Upper lobe of right lung (tissue), 1 donor: Measurements from ENCODE around the gene GHRH. TPM values are rescaled to one million over a fixed set of nuclear protein-coding genes. Genes with fewer than 3 reads are reported as not detected.

Source experiments
- ATAC-seq: fragments of 200-7000 bp; cut with Tn5 transposase; one replicate; pipeline ENCODE4 v1.9.1; 2020; ENCODE audit warnings: mild to moderate bottlenecking, moderate library complexity
- DNase-seq: peaks from one replicate; pipeline ENCODE4 v3.0.0-alpha.2; 2020
- H3K27ac ChIP-seq: fragments of 200-600 bp; one replicate; pipeline ENCODE4 v1.8.0; 2022
- H3K27me3 ChIP-seq: fragments of 200-600 bp; one replicate; pipeline ENCODE4 v1.8.0; 2022; ENCODE audit warnings: mild to moderate bottlenecking
- H3K36me3 ChIP-seq: fragments of 200-600 bp; one replicate; pipeline ENCODE4 v1.8.0; 2022
- H3K4me1 ChIP-seq: fragments of 200-600 bp; one replicate; pipeline ENCODE4 v1.8.0; 2022
- H3K4me3 ChIP-seq: fragments of 200-600 bp; one replicate; pipeline ENCODE4 v1.8.0; 2022; ENCODE audit warnings: mild to moderate bottlenecking
- H3K9me3 ChIP-seq: fragments of 200-600 bp; one replicate; pipeline ENCODE4 v1.8.0; 2022
- CTCF ChIP-seq: fragments of 200-600 bp; IDR thresholded peaks from one replicate; pipeline ENCODE4 v1.8.0; 2022; ENCODE audit warnings: antibody characterized with exemption
- intact Hi-C: fragments of 100-400 bp; cut with DNase I; formaldehyde crosslinking; loops from one replicate; pipeline ENCODE4 v1.11.0; 2022
- total RNA-seq: library from RNA; stranded (reverse); fragmentation: NEBNext Ultra II Directional; extraction: Animal tissue kit (Norgen Biotek cat#: 25700); gene quantifications from one replicate; pipeline ENCODE4 v1.2.1, GENCODE V29; 2021
- donor health status: DM: no; HTN: yes; CAD: no; lungs with severe emphysema.

The GHRH gene
- total RNA-seq, 1 donor from 2014 or later = not detected

GRCh38 chr20:37236462-37236861, 25.2 kb downstream of the GHRH start:
- H3K27ac ChIP-seq = no peak overlapping the region
- peaks cover 3% of the 10 kb centered on the region for H3K4me1 ChIP-seq
- H3K9me3 ChIP-seq = no peaks in the 10 kb centered on the region
- TF ChIP-seq CTCF = no peak
- intact Hi-C loops = no loop called here
- H3K27me3 ChIP-seq = no peaks in the 10 kb centered on the region
- H3K4me3 ChIP-seq = no peak overlapping the region
- DNase-seq (no peak), ATAC-seq (no peak)
- H3K36me3 ChIP-seq = peaks cover 99% of the 10 kb centered on the region

GRCh38 chr20:37235065-37235464, 26.5 kb downstream of the GHRH start:
- intact Hi-C loops = no loop called here
- Histone ChIP-seq H3K27me3 (no peaks in the 10 kb centered on the region), H3K9me3 (no peaks in the 10 kb centered on the region), H3K4me1 (peaks cover 3% of the 10 kb centered on the region), H3K4me3 (no peak overlapping the region), H3K27ac (no peak overlapping the region), H3K36me3 (peaks cover 99% of the 10 kb centered on the region)
- no peak for TF ChIP-seq CTCF
- no peak for DNase-seq
- ATAC-seq = no peak

- H3K27ac ChIP-seq = no peak overlapping the region
- H3K9me3 ChIP-seq = no peaks in the 10 kb centered on the region
- peaks cover 3% of the 10 kb centered on the region for H3K4me1 ChIP-seq
- no peak for ATAC-seq
- no peak for DNase-seq
- no peaks in the 10 kb centered on the region for H3K27me3 ChIP-seq
- intact Hi-C loops = no loop called here
- no peak overlapping the region for H3K4me3 ChIP-seq
- TF ChIP-seq CTCF = no peak
- H3K36me3 ChIP-seq = peaks cover 99% of the 10 kb centered on the region
These were observed 27.4 kb downstream of the GHRH start for GRCh38 chr20:37234254-37234581.

- no peaks in the 10 kb centered on the region for H3K9me3 ChIP-seq
These were observed 27.9 kb downstream of the GHRH start for GRCh38 chr20:37233548-37234253.

GRCh38 chr20:37231947-37232630, 29.5 kb downstream of the GHRH start:
- no peaks in the 10 kb centered on the region for H3K27me3 ChIP-seq
- no peak for TF ChIP-seq CTCF
- no peak overlapping the region for H3K4me3 ChIP-seq
- no peak overlapping the region for H3K27ac ChIP-seq
- intact Hi-C loops = no loop called here
- peaks cover 100% of the 10 kb centered on the region for H3K36me3 ChIP-seq
- no peak for DNase-seq
- no peaks in the 10 kb centered on the region for H3K9me3 ChIP-seq
- ATAC-seq = no peak
- peaks cover 2% of the 10 kb centered on the region for H3K4me1 ChIP-seq

More at GRCh38 chr20:37233548-37234253, 27.9 kb downstream of the GHRH start:
- peaks cover 100% of the 10 kb centered on the region for H3K36me3 ChIP-seq
- TF ChIP-seq CTCF = no peak
- H3K27me3 ChIP-seq = no peaks in the 10 kb centered on the region
- H3K4me1 ChIP-seq = no peaks in the 10 kb centered on the region
- intact Hi-C loops = no loop called here
- no peak overlapping the region for H3K27ac ChIP-seq
- no peak overlapping the region for H3K4me3 ChIP-seq
- no peak for DNase-seq
- no peak for ATAC-seq
